Ishikawa (cell line): ENCODE data around the gene SOX6.

ENCODE experiments used
- CEBPB ChIP-seq: IDR thresholded peaks from 2 replicates; pipeline ENCODE4 v1.6.1; 2012
- CREB1 ChIP-seq: IDR thresholded peaks from 2 replicates; pipeline ENCODE4 v1.6.1; 2012; ENCODE audit warnings: low read depth
- EGR1 ChIP-seq: IDR thresholded peaks from 2 replicates; pipeline ENCODE4 v1.6.1; 2012
- EP300 ChIP-seq: IDR thresholded peaks from 2 replicates; pipeline ENCODE4 v1.6.1; 2012; ENCODE audit warnings: borderline replicate concordance
- FOXM1 ChIP-seq: IDR thresholded peaks from 2 replicates; pipeline ENCODE4 v1.6.1; 2012; ENCODE audit warnings: low read depth, borderline replicate concordance
- MAX ChIP-seq: IDR thresholded peaks from 2 replicates; pipeline ENCODE4 v1.6.1; 2012
- NFIC ChIP-seq: IDR thresholded peaks from 2 replicates; pipeline ENCODE4 v1.6.1; 2012
- RAD21 ChIP-seq: IDR thresholded peaks from 2 replicates; pipeline ENCODE4 v1.6.1; 2012; ENCODE audit warnings: low read depth
- REST ChIP-seq: IDR thresholded peaks from 2 replicates; pipeline ENCODE4 v1.6.1; 2012; ENCODE audit warnings: low read depth, mild to moderate bottlenecking
- TAF1 ChIP-seq: IDR thresholded peaks from 2 replicates; pipeline ENCODE4 v1.6.1; 2012; ENCODE audit warnings: low read depth, mild to moderate bottlenecking
- TCF12 ChIP-seq: IDR thresholded peaks from 2 replicates; pipeline ENCODE4 v1.6.1; 2012; ENCODE audit warnings: low read depth
- TEAD4 ChIP-seq: IDR thresholded peaks from 2 replicates; pipeline ENCODE4 v1.6.1; 2012
- USF1 ChIP-seq: IDR thresholded peaks from 2 replicates; pipeline ENCODE4 v1.6.1; 2012
- YY1 ChIP-seq: IDR thresholded peaks from 2 replicates; pipeline ENCODE4 v1.6.1; 2012; ENCODE audit warnings: low read depth
- ZBTB7A ChIP-seq: IDR thresholded peaks from 2 replicates; pipeline ENCODE4 v1.6.1; 2012; ENCODE audit warnings: low read depth

The SOX6 gene

GRCh38 chr11:16295592-16295991 lies 60.8 kb downstream of the SOX6 start:
- TF ChIP-seq FOXM1 (no peak), NFIC (no peak), CEBPB (no peak), EGR1 (no peak), YY1 (no peak), TAF1 (no peak), USF1 (no peak), TCF12 (no peak), RAD21 (no peak), CREB1 (no peak), ZBTB7A (no peak), TEAD4 (no peak), REST (no peak), EP300 (no peak), MAX (no peak)

GRCh38 chr11:16293204-16293681 lies 63.1 kb downstream of the SOX6 start:
- TF ChIP-seq CREB1 (no peak), TAF1 (no peak), MAX (no peak), EP300 (no peak), TEAD4 (no peak), USF1 (no peak)

GRCh38 chr11:16292167-16292859 lies 64.0 kb downstream of the SOX6 start:
- no peak for TF ChIP-seq FOXM1
- TF ChIP-seq TCF12, result no peak
- no peak for TF ChIP-seq CEBPB
- no peak for TF ChIP-seq ZBTB7A
- no peak for TF ChIP-seq MAX
- no peak for TF ChIP-seq RAD21
- no peak for TF ChIP-seq CREB1
- TF ChIP-seq NFIC, result no peak

- TF ChIP-seq TAF1, result no peak
- TF ChIP-seq EGR1, result no peak
- TF ChIP-seq ZBTB7A, result no peak
- no peak for TF ChIP-seq TEAD4
- TF ChIP-seq FOXM1, result no peak
- no peak for TF ChIP-seq REST
- no peak for TF ChIP-seq CEBPB
- no peak for TF ChIP-seq YY1
Observed at GRCh38 chr11:16291729-16292128, 64.6 kb downstream of the SOX6 start.

- no peak for TF ChIP-seq RAD21
- no peak for TF ChIP-seq EGR1
- no peak for TF ChIP-seq USF1
- no peak for TF ChIP-seq REST
- TF ChIP-seq TCF12, result no peak
- no peak for TF ChIP-seq ZBTB7A
- TF ChIP-seq TAF1, result no peak
Observed at GRCh38 chr11:16289541-16289940, 66.8 kb downstream of the SOX6 start.
